IMR-90 (cell line): ENCODE measurements around the gene CMTM8. TPM values are rescaled to one million over a fixed set of nuclear protein-coding genes. Genes with fewer than 3 reads are reported as not detected.

Experiments used
- ATAC-seq: fragments of 200-7000 bp; cut with Tn5 transposase; 2 replicates; pipeline ENCODE4 v1.9.1; 2020; ENCODE audit warnings: low read depth, mild to moderate bottlenecking, moderate library complexity
- BruUV-seq: library from RNA; stranded (reverse); fragments of 400-500 nt; replicated peaks from 2 replicates; lab custom pipeline; 2021; lab: Mats Ljungman, UMichigan
- CTCF ChIA-PET: fragments of 300-600 bp; formaldehyde crosslinking; extraction: SDS; loops from one replicate; lab custom pipeline; 2021; ENCODE audit warnings: antibody characterized with exemption; lab: Yijun Ruan, JAX
- POLR2A ChIA-PET: fragments of 300-600 bp; sonication (Branson Sonifier 250); formaldehyde crosslinking; loops from one replicate; lab custom pipeline; 2022; ENCODE audit warnings: antibody characterized with exemption; ENCODE audit not compliant: unreplicated experiment; lab: Charles Lee
- DNase-seq: peaks from one replicate; pipeline ENCODE4 v3.0.0; 2013
- H2AFZ ChIP-seq: replicated peaks from 2 replicates; pipeline ENCODE3; 2013; ENCODE audit warnings: low read length, mild to moderate bottlenecking; ENCODE audit not compliant: poor library complexity
- H2AK5ac ChIP-seq: 2 replicates; pipeline ENCODE4 v1.6.1; 2013; ENCODE audit warnings: low read depth, low read length, inconsistent platforms
- H2AK9ac ChIP-seq: replicated peaks from 2 replicates; pipeline ENCODE3; 2013; ENCODE audit warnings: mild to moderate bottlenecking, low read depth, low read length, moderate library complexity; ENCODE audit not compliant: poor library complexity
- H2BK120ac ChIP-seq: 2 replicates; pipeline ENCODE4 v1.6.1; 2013; ENCODE audit warnings: low read depth, low read length, inconsistent platforms
- H2BK15ac ChIP-seq: 3 replicates; pipeline ENCODE4 v1.6.1; 2013; ENCODE audit warnings: low read depth, low read length, inconsistent platforms
- H2BK20ac ChIP-seq: 2 replicates; pipeline ENCODE4 v1.6.1; 2013; ENCODE audit warnings: low read depth, mild to moderate bottlenecking, inconsistent platforms, low read length, moderate library complexity
- H2BK5ac ChIP-seq: 2 replicates; pipeline ENCODE4 v1.6.1; 2013; ENCODE audit warnings: mild to moderate bottlenecking, low read depth, low read length, inconsistent platforms; ENCODE audit not compliant: poor library complexity, severe bottlenecking
- H3K14ac ChIP-seq: replicated peaks from 2 replicates; pipeline ENCODE4 v1.6.1; 2013; ENCODE audit warnings: low read depth, low read length, inconsistent platforms
- H3K18ac ChIP-seq: 2 replicates; pipeline ENCODE4 v1.6.1; 2013; ENCODE audit warnings: low read depth, low read length, control low read depth
- H3K23ac ChIP-seq: 2 replicates; pipeline ENCODE4 v1.6.1; 2013; ENCODE audit warnings: low read depth, low read length, inconsistent platforms
- H3K27ac ChIP-seq: 2 replicates; pipeline ENCODE4 v1.5.1; 2013; ENCODE audit warnings: mild to moderate bottlenecking, control low read depth, low read length; ENCODE audit not compliant: insufficient read depth
- H3K27me3 ChIP-seq: 2 replicates; pipeline ENCODE4 v1.6.1; 2013; ENCODE audit warnings: low read length; ENCODE audit not compliant: control insufficient read depth, insufficient read depth
- H3K36me3 ChIP-seq: 2 replicates; pipeline ENCODE4 v1.6.1; 2013; ENCODE audit warnings: low read length, mixed read lengths; ENCODE audit not compliant: control insufficient read depth, insufficient read depth
- H3K4ac ChIP-seq: 2 replicates; pipeline ENCODE4 v1.6.1; 2013; ENCODE audit warnings: low read depth, low read length, inconsistent platforms
- H3K4me1 ChIP-seq: 2 replicates; pipeline ENCODE4 v1.6.1; 2013; ENCODE audit warnings: low read length, mixed read lengths; ENCODE audit not compliant: control insufficient read depth, insufficient read depth
- H3K4me2 ChIP-seq: 2 replicates; pipeline ENCODE4 v1.6.1; 2013; ENCODE audit warnings: low read depth, mild to moderate bottlenecking, control low read depth, low read length, moderate library complexity
- H3K4me3 ChIP-seq: 2 replicates; pipeline ENCODE4 v1.5.1; 2013; ENCODE audit warnings: low read depth, mild to moderate bottlenecking, control low read depth, low read length, moderate library complexity; ENCODE audit not compliant: insufficient read depth
- H3K56ac ChIP-seq: 2 replicates; pipeline ENCODE4 v1.6.1; 2013; ENCODE audit warnings: low read length, inconsistent platforms; ENCODE audit not compliant: insufficient read depth; ENCODE audit errors: extremely low read depth
- H3K79me1 ChIP-seq, 2 experiments: 2 replicates each; pipeline ENCODE4 v1.6.1; 2013; ENCODE audit warnings: low read length in 2 of 2, inconsistent platforms in 1 of 2, low read depth in 1 of 2
- H3K9ac ChIP-seq: 2 replicates; pipeline ENCODE4 v1.6.1; 2013; ENCODE audit warnings: low read depth, low read length, control low read depth
- H3K9me1 ChIP-seq: 2 replicates; pipeline ENCODE4 v1.6.1; 2013; ENCODE audit warnings: low read length, inconsistent platforms; ENCODE audit not compliant: insufficient read depth
- H3K9me3 ChIP-seq: 2 replicates; pipeline ENCODE4 v1.6.1; 2013; ENCODE audit warnings: low read length; ENCODE audit not compliant: control insufficient read depth, insufficient read depth
- H4K20me1 ChIP-seq: 2 replicates; pipeline ENCODE4 v1.6.1; 2013; ENCODE audit warnings: low read length, inconsistent platforms; ENCODE audit not compliant: insufficient read depth
- H4K5ac ChIP-seq: 2 replicates; pipeline ENCODE4 v1.6.1; 2013; ENCODE audit warnings: mild to moderate bottlenecking, low read depth, low read length, control low read depth
- H4K8ac ChIP-seq, 2 experiments: 2 replicates each; pipeline ENCODE4 v1.6.1; 2013; ENCODE audit warnings: low read depth in 2 of 2, low read length in 2 of 2, control low read depth in 1 of 2, inconsistent platforms in 1 of 2
- H4K91ac ChIP-seq: 2 replicates; pipeline ENCODE4 v1.6.1; 2013; ENCODE audit warnings: low read depth, low read length, inconsistent platforms; ENCODE audit not compliant: insufficient read depth
- CEBPB ChIP-seq: IDR thresholded peaks from 2 replicates; pipeline ENCODE4 v1.6.1; 2012; ENCODE audit warnings: low read depth, low read length, improper control_type of control experiment
- CHD1 ChIP-seq: IDR thresholded peaks from 2 replicates; pipeline ENCODE4 v1.6.1; 2012; ENCODE audit warnings: low read depth, low read length, improper control_type of control experiment
- MAZ ChIP-seq: IDR thresholded peaks from 2 replicates; pipeline ENCODE4 v1.6.1; 2012; ENCODE audit warnings: low read depth, mild to moderate bottlenecking, low read length, improper control_type of control experiment, moderate library complexity, borderline replicate concordance
- NFE2L2 ChIP-seq: fragments of 150-350 bp; IDR thresholded peaks from 2 replicates; pipeline ENCODE4 v1.6.1; 2016; ENCODE audit warnings: low read depth, mild to moderate bottlenecking, low read length
- RAD21 ChIP-seq: IDR thresholded peaks from 2 replicates; pipeline ENCODE4 v1.6.1; 2012; ENCODE audit warnings: low read length, improper control_type of control experiment
- RCOR1 ChIP-seq: IDR thresholded peaks from 2 replicates; pipeline ENCODE4 v1.6.1; 2012; ENCODE audit warnings: mild to moderate bottlenecking, low read length, improper control_type of control experiment; ENCODE audit not compliant: insufficient replicate concordance
- RFX5 ChIP-seq: IDR thresholded peaks from 2 replicates; pipeline ENCODE4 v1.8.0; 2012; ENCODE audit warnings: low read depth, mild to moderate bottlenecking, low read length, moderate library complexity
- SMC3 ChIP-seq: fragments of 150-350 bp; IDR thresholded peaks from 2 replicates; pipeline ENCODE4 v1.6.1; 2016; ENCODE audit warnings: low read depth, mild to moderate bottlenecking, antibody characterized with exemption, low read length, moderate library complexity
- WGBS, 2 experiments: methylation state at CpG; one replicate each; pipeline versions ENCODE4 v1.1.5 to v1.1.7; 2013; ENCODE audit warnings: missing lambda C conversion rate in 2 of 2; ENCODE audit not compliant: insufficient read length in 1 of 2; ENCODE audit errors: extremely low coverage in 2 of 2; 5-methylcytosine and 5-hydroxymethylcytosine counted together
- dilution Hi-C: fragments of 300-500 bp; cut with HindIII; formaldehyde crosslinking; loops from one replicate; pipeline ENCODE4 v1.14.3; 2018; ENCODE audit warnings: low sequenced_read_pairs; ENCODE audit not compliant: unreplicated experiment
- in situ Hi-C: fragments of 300-500 bp; cut with MboI; formaldehyde crosslinking; loops from 3 replicates; pipeline ENCODE4 v1.14.3; 2019; ENCODE audit warnings: low sequenced_read_pairs, inconsistent platforms, mixed read lengths
- intact Hi-C: fragments of 100-400 bp; cut with micrococcal nuclease; formaldehyde crosslinking; loops from 2 replicates; pipeline ENCODE4 v1.10.0; 2022
- polyA plus RNA-seq, 3 experiments: library from polyadenylated mRNA; depleted of rRNA; stranded (reverse); fragments of >200 nt; gene quantifications; 2 replicates each; pipeline ENCODE4 v1.2.3, GENCODE V29; 2012; ENCODE audit warnings: low replicate concordance in 1 of 3
- total RNA-seq: library from RNA; depleted of rRNA; stranded (reverse); fragments of >200 nt; gene quantifications from 2 replicates; pipeline ENCODE4 v1.2.3, GENCODE V29; 2012
- TF ChIP-seq, protein P1 (sequence below): conservative IDR thresholded peaks from 2 replicates; pipeline ENCODE4 v1.5.1; 2012; ENCODE audit warnings: mild to moderate bottlenecking, low read depth, low read length, improper control_type of control experiment
- TF ChIP-seq, protein P2 (sequence below): fragments of 150-350 bp; IDR thresholded peaks from 2 replicates; pipeline ENCODE4 v1.6.1; 2017; ENCODE audit warnings: mild to moderate bottlenecking, antibody characterized with exemption, low read length, low read depth
- TF ChIP-seq, protein P3 (sequence below): fragments of 150-350 bp; IDR thresholded peaks from 2 replicates; pipeline ENCODE4 v1.6.1; 2016; ENCODE audit warnings: low read depth, mild to moderate bottlenecking, low read length, moderate library complexity, borderline replicate concordance

Gene CMTM8
- total and polyA plus RNA-seq, 2 of the 4 experiments (the other 2 are of a cell fraction): 0.15 TPM; not detected in 1

DNA sequence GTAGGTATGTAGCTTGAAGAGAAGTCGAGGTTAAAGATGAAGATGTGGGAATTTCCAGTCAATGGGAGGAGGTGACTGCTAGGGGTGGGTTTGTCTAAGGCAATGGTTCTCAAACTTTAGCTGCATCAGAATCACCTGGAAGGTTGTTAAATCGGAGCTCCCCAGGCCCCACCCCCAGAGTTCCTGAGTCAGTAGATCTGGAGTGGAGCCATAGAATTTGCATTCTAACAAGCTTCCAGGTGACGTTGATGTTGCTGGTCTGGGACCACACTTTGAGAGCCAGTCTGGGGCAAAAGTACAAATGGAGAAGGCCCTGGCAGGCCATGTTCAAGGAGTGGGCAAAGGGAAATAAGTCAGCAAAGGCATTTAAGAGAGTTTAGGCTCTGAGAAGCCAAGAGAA is 69.1 kb downstream of the CMTM8 start:
- Histone ChIP-seq H3K27ac (no peak overlapping the region), H3K4me1 (no peaks in the 10 kb centered on the region), H4K91ac (no peak overlapping the region), H3K9me1 (no peaks in the 10 kb centered on the region), H3K36me3 (no peaks in the 10 kb centered on the region), H3K79me1 (no peaks in the 10 kb centered on the region), H3K9me3 (no peaks in the 10 kb centered on the region), H2BK120ac (no peak overlapping the region), H3K14ac (no peak overlapping the region), H2AK9ac (no peak overlapping the region), H3K23ac (no peak overlapping the region), H3K56ac (no peak overlapping the region), H4K5ac (no peak overlapping the region), H2BK5ac (no peak overlapping the region), H3K4ac (no peak overlapping the region), H3K4me3 (no peak overlapping the region), H3K27me3 (peaks cover 17% of the 10 kb centered on the region), H2BK15ac (no peak overlapping the region), H2AFZ (no peak overlapping the region), H3K4me2 (no peak overlapping the region), H3K9ac (no peak overlapping the region), H4K20me1 (no peaks in the 10 kb centered on the region), H4K8ac (no peak overlapping the region), H2BK20ac (no peak overlapping the region), H2AK5ac (no peak overlapping the region), H3K18ac (no peak overlapping the region)
- CTCF ChIA-PET: no interaction called here
- TF ChIP-seq CHD1 (no peak), RCOR1 (no peak), RFX5 (no peak), NFE2L2 (no peak), RAD21 (no peak), SMC3 (no peak), CEBPB (no peak), MAZ (no peak)
- TF ChIP-seq, protein P1, sequence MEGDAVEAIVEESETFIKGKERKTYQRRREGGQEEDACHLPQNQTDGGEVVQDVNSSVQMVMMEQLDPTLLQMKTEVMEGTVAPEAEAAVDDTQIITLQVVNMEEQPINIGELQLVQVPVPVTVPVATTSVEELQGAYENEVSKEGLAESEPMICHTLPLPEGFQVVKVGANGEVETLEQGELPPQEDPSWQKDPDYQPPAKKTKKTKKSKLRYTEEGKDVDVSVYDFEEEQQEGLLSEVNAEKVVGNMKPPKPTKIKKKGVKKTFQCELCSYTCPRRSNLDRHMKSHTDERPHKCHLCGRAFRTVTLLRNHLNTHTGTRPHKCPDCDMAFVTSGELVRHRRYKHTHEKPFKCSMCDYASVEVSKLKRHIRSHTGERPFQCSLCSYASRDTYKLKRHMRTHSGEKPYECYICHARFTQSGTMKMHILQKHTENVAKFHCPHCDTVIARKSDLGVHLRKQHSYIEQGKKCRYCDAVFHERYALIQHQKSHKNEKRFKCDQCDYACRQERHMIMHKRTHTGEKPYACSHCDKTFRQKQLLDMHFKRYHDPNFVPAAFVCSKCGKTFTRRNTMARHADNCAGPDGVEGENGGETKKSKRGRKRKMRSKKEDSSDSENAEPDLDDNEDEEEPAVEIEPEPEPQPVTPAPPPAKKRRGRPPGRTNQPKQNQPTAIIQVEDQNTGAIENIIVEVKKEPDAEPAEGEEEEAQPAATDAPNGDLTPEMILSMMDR: no peak
- TF ChIP-seq, protein P2, sequence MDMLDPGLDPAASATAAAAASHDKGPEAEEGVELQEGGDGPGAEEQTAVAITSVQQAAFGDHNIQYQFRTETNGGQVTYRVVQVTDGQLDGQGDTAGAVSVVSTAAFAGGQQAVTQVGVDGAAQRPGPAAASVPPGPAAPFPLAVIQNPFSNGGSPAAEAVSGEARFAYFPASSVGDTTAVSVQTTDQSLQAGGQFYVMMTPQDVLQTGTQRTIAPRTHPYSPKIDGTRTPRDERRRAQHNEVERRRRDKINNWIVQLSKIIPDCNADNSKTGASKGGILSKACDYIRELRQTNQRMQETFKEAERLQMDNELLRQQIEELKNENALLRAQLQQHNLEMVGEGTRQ: no peak
- TF ChIP-seq, protein P3, sequence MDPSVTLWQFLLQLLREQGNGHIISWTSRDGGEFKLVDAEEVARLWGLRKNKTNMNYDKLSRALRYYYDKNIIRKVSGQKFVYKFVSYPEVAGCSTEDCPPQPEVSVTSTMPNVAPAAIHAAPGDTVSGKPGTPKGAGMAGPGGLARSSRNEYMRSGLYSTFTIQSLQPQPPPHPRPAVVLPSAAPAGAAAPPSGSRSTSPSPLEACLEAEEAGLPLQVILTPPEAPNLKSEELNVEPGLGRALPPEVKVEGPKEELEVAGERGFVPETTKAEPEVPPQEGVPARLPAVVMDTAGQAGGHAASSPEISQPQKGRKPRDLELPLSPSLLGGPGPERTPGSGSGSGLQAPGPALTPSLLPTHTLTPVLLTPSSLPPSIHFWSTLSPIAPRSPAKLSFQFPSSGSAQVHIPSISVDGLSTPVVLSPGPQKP: no peak
- POLR2A ChIA-PET: no interaction called here
- no TSS peak for BruUV-seq
- DNase-seq: no peak
- in situ Hi-C loops: no loop called here
- dilution Hi-C loops: no loop called here
- WGBS, 2 experiments: no CpG with 5 or more reads among the region's 3 CpGs
- no peak for ATAC-seq
- intact Hi-C loops: no loop called here
